RWPE1 (cell line): ENCODE measurements around the gene SDK2.

ENCODE experiments used
- CTCF ChIA-PET: fragments of 350-600 bp; sonication (Branson Sonifier 250); formaldehyde crosslinking; extraction: SDS; loops from one replicate; lab custom pipeline; 2021; lab: Yijun Ruan, JAX
- POLR2A ChIA-PET: fragments of 400-600 bp; formaldehyde crosslinking; extraction: SDS; loops from one replicate; lab custom pipeline; 2020; ENCODE audit warnings: antibody characterized with exemption; ENCODE audit not compliant: low non-redundant PET; lab: Yijun Ruan, JAX
- DNase-seq: peaks from one replicate; pipeline ENCODE4 v3.0.0; 2012; ENCODE audit warnings: low spot score
- H3K27ac ChIP-seq: fragments of 450-650 bp; 2 replicates; pipeline ENCODE4 v1.5.1; 2017
- CTCF ChIP-seq: fragments of 450-650 bp; conservative IDR thresholded peaks from 2 replicates; pipeline ENCODE4 v1.5.1; 2017; ENCODE audit warnings: low read depth, mild to moderate bottlenecking

Gene SDK2

GRCh38 chr17:73342541-73343167 lies 301.6 kb downstream of the SDK2 start:
- ChIA-PET CTCF (interaction anchor here (0.6 to 3.8 kb wide), 2 partner anchors 32 to 40 kb away, joined by 3 to 18 read pairs; partner anchors contain the start of gene CDC42EP4), POLR2A (no interaction called here)
- no peak for DNase-seq
- peak overlapping the region; percentile 97 for H3K27ac ChIP-seq
- no peak for TF ChIP-seq CTCF

- no peak for TF ChIP-seq CTCF
- DNase-seq: peak; percentile 34
- ChIA-PET POLR2A (no interaction called here), CTCF (interaction anchor here (0.6 to 3.8 kb wide), 3 partner anchors 31 to 80 kb away, joined by 3 to 18 read pairs (median 3); partner anchors contain the start of gene CDC42EP4)
- peak overlapping the region; percentile 97 for H3K27ac ChIP-seq
These were observed 302.2 kb downstream of the SDK2 start for GRCh38 chr17:73342050-73342522.

GRCh38 chr17:73341350-73342049 lies 302.7 kb downstream of the SDK2 start:
- DNase-seq: no peak
- ChIA-PET POLR2A (no interaction called here), CTCF (interaction anchor here (0.6 to 3.8 kb wide), 2 partner anchors 30 to 80 kb away, joined by 3 to 18 read pairs; partner anchors contain the start of gene CDC42EP4)
- TF ChIP-seq CTCF: no peak
- peak overlapping the region; percentile 97 for H3K27ac ChIP-seq

GRCh38 chr17:73340093-73340596 lies 304.1 kb downstream of the SDK2 start:
- DNase-seq: peak; percentile 98
- H3K27ac ChIP-seq: peak overlapping the region; percentile 97
- CTCF ChIA-PET: interaction anchor here (0.5 to 3.8 kb wide), 3 partner anchors 29 to 601 kb away, joined by 3 to 18 read pairs (median 3); partner anchors contain the start of gene CDC42EP4
- POLR2A ChIA-PET: no interaction called here
- TF ChIP-seq CTCF: peak; percentile 67

- peak overlapping the region; percentile 97 for H3K27ac ChIP-seq
- CTCF ChIA-PET: no interaction called here
- no peak for DNase-seq
- POLR2A ChIA-PET: interaction anchor here (0.6 kb wide), 1 partner anchor 34 kb away, joined by 5 read pairs; no protein-coding TSS in a partner anchor
- TF ChIP-seq CTCF: no peak
These were observed 305.6 kb downstream of the SDK2 start for GRCh38 chr17:73338566-73339197.

- peak overlapping the region; percentile 97 for H3K27ac ChIP-seq
- no peak for TF ChIP-seq CTCF
- CTCF ChIA-PET: no interaction called here
- DNase-seq: no peak
- POLR2A ChIA-PET: no interaction called here
These were observed 306.2 kb downstream of the SDK2 start for GRCh38 chr17:73338050-73338521.
